Stimulated activated naive CD8-positive, alpha-beta T cell treated with anti-CD3 and anti-CD28 coated beads, Interleukin-15, Interleukin-2, amounts not matched to agents 100 ng/mL and 50 ng/mL, for 24 hours (primary cell): Measurements from ENCODE around the gene OR5T2.
"Not testable (repeated sequence)": the region's sequence is repeated elsewhere in the genome, so short reads cannot be mapped to it uniquely, and the experiment has no call there.

Experiments
- H3K27ac Mint-ChIP-seq: one replicate; pipeline ENCODE4 v1.8.0; 2021; ENCODE audit warnings: mild to moderate bottlenecking, mixed read lengths
- H3K27me3 Mint-ChIP-seq: one replicate; pipeline ENCODE4 v1.8.0; 2021; ENCODE audit warnings: mixed read lengths
- H3K36me3 Mint-ChIP-seq: one replicate; pipeline ENCODE4 v1.8.0; 2021; ENCODE audit warnings: low read depth, mixed read lengths
- H3K4me1 Mint-ChIP-seq: one replicate; pipeline ENCODE4 v1.8.0; 2021; ENCODE audit warnings: low read depth, mixed read lengths
- H3K4me3 Mint-ChIP-seq: one replicate; pipeline ENCODE4 v1.8.0; 2021; ENCODE audit warnings: mild to moderate bottlenecking, mixed read lengths
- H3K9me3 Mint-ChIP-seq: one replicate; pipeline ENCODE4 v1.8.0; 2021; ENCODE audit warnings: mixed read lengths

Gene OR5T2

GRCh38 chr11:56234155-56234554 is at the start of gene OR5T2:
TSS of gene OR5T2 (minus strand) at chr11:56234255. CDS start at chr11:56233062, 1,193 bp downstream.
- H3K27ac Mint-ChIP-seq = no peak within 1 kb of the TSS
- no peak within 1 kb of the TSS for H3K4me3 Mint-ChIP-seq
- no peaks in the 10 kb centered on the region for H3K36me3 Mint-ChIP-seq
- H3K27me3 Mint-ChIP-seq = no peaks in the 10 kb centered on the region
- H3K4me1 Mint-ChIP-seq = no peaks in the 10 kb centered on the region
- peaks cover 21% of the 10 kb centered on the region for H3K9me3 Mint-ChIP-seq

- H3K27me3 Mint-ChIP-seq = no peaks in the 10 kb centered on the region
- H3K36me3 Mint-ChIP-seq = no peaks in the 10 kb centered on the region
- H3K4me3 Mint-ChIP-seq = no peak within 1 kb of the TSS
- peaks cover 19% of the 10 kb centered on the region for H3K9me3 Mint-ChIP-seq
- no peak within 1 kb of the TSS for H3K27ac Mint-ChIP-seq
- no peaks in the 10 kb centered on the region for H3K4me1 Mint-ChIP-seq
Observed at GRCh38 chr11:56273854-56274253, 39.8 kb upstream of the OR5T2 start, which contains the start of gene OR5T1. TSS of gene OR5T1 (plus strand) at chr11:56274154. CDS start at chr11:56275639, 1,485 bp downstream.

- Mint-ChIP-seq H3K9me3 (peaks cover 24% of the 10 kb centered on the region), H3K36me3 (no peaks in the 10 kb centered on the region)
Observed at GRCh38 chr11:56271092-56271491, 37.0 kb upstream of the OR5T2 start.

GRCh38 chr11:56251954-56252353 is 17.9 kb upstream of the OR5T2 start, which contains the start of gene OR5T3:
TSS of gene OR5T3 (plus strand) at chr11:56252254. CDS start at chr11:56252254, 0 bp downstream.
- H3K36me3 Mint-ChIP-seq = no peaks in the 10 kb centered on the region
- H3K27ac Mint-ChIP-seq = no peak within 1 kb of the TSS
- H3K9me3 Mint-ChIP-seq = peaks cover 9% of the 10 kb centered on the region

More at GRCh38 chr11:56271092-56271491, 37.0 kb upstream of the OR5T2 start:
- H3K27me3 Mint-ChIP-seq = no peaks in the 10 kb centered on the region
- no peaks in the 10 kb centered on the region for H3K4me1 Mint-ChIP-seq
- H3K4me3 Mint-ChIP-seq = no peak overlapping the region
- H3K27ac Mint-ChIP-seq = no peak overlapping the region

GRCh38 chr11:56219735-56220134 is 14.3 kb downstream of the OR5T2 start:
- not testable (repeated sequence) for H3K27me3 Mint-ChIP-seq, H3K4me3 Mint-ChIP-seq, H3K27ac Mint-ChIP-seq, H3K36me3 Mint-ChIP-seq, H3K4me1 Mint-ChIP-seq
- peaks cover 23% of the 10 kb centered on the region for H3K9me3 Mint-ChIP-seq

More at GRCh38 chr11:56251954-56252353, 17.9 kb upstream of the OR5T2 start, which contains the start of gene OR5T3:
- no peaks in the 10 kb centered on the region for H3K4me1 Mint-ChIP-seq
- H3K27me3 Mint-ChIP-seq = no peaks in the 10 kb centered on the region
- H3K4me3 Mint-ChIP-seq = no peak within 1 kb of the TSS

- Mint-ChIP-seq H3K4me3 (no peak overlapping the region), H3K27ac (no peak overlapping the region), H3K9me3 (peaks cover 22% of the 10 kb centered on the region), H3K27me3 (no peaks in the 10 kb centered on the region), H3K36me3 (no peaks in the 10 kb centered on the region), H3K4me1 (no peaks in the 10 kb centered on the region)
Observed at GRCh38 chr11:56214537-56214936, 19.5 kb downstream of the OR5T2 start.

GRCh38 chr11:56207790-56208189 is 26.3 kb downstream of the OR5T2 start:
- Mint-ChIP-seq H3K4me3 (no peak overlapping the region), H3K27ac (no peak overlapping the region), H3K36me3 (no peaks in the 10 kb centered on the region), H3K9me3 (peaks cover 18% of the 10 kb centered on the region), H3K4me1 (no peaks in the 10 kb centered on the region), H3K27me3 (no peaks in the 10 kb centered on the region)

- Mint-ChIP-seq H3K9me3 (peaks cover 20% of the 10 kb centered on the region), H3K4me1 (no peaks in the 10 kb centered on the region), H3K36me3 (no peaks in the 10 kb centered on the region), H3K27ac (no peak overlapping the region), H3K4me3 (no peak overlapping the region), H3K27me3 (no peaks in the 10 kb centered on the region)
Observed at GRCh38 chr11:56197367-56197766, 36.7 kb downstream of the OR5T2 start.

- Mint-ChIP-seq H3K9me3 (peaks cover 20% of the 10 kb centered on the region), H3K4me1 (no peaks in the 10 kb centered on the region), H3K27me3 (no peaks in the 10 kb centered on the region), H3K36me3 (no peaks in the 10 kb centered on the region), H3K4me3 (no peak overlapping the region), H3K27ac (no peak overlapping the region)
Observed at GRCh38 chr11:56196705-56197104, 37.4 kb downstream of the OR5T2 start.

- Mint-ChIP-seq H3K27ac (no peak overlapping the region), H3K36me3 (no peaks in the 10 kb centered on the region), H3K9me3 (peaks cover 12% of the 10 kb centered on the region), H3K4me1 (no peaks in the 10 kb centered on the region), H3K4me3 (no peak overlapping the region), H3K27me3 (no peaks in the 10 kb centered on the region)
Observed at GRCh38 chr11:56188602-56189001, 45.5 kb downstream of the OR5T2 start.

GRCh38 chr11:56183459-56183858 is 50.6 kb downstream of the OR5T2 start:
- Mint-ChIP-seq H3K4me1 (no peaks in the 10 kb centered on the region), H3K27me3 (no peaks in the 10 kb centered on the region), H3K9me3 (peaks cover 18% of the 10 kb centered on the region), H3K4me3 (no peak overlapping the region), H3K27ac (no peak overlapping the region), H3K36me3 (no peaks in the 10 kb centered on the region)
